ENCODE data around the gene CILP2.

CILP2 gene

DNA sequence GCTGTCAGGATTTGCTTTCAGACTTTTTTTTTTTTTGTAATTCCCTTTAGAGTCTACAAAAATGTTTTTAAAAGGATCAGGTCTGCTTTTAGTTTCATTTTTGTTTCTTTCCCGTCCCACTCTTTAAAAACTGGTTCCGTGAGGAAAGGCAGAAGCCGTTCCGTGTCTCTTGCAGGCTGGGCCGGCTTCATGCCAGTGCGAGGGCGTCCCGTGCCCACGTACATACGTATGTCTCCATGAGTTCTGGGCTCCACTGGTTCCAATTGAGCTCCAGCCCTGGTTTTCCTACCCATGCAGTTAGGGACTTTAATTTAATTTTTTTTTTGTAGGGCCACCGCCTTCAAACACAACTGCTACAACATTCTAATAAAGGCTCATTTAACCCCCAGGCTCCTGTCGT lies 31.5 kb upstream of the CILP2 start:
- DNase-seq, result no peak

DNA sequence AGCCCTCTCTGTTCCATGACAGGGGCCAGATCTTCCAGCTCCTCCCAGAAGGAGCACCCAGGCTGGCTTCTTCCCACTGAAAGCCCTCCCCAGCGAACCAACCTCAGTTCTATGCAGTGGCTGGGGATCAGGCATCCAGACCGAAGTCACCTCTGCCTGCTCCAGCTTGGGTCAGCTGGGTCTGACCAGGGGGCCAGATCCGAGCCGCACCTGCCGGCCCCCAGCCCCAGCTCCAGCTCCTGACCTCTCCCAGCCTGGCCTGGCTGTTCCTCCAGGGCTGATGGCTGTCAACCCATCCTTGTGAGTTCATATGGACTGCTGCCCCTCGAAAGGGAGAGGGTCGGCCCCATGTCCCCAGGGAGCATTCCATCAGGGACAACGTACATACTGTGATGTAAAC lies 30.7 kb upstream of the CILP2 start:
- no peak for DNase-seq

DNA sequence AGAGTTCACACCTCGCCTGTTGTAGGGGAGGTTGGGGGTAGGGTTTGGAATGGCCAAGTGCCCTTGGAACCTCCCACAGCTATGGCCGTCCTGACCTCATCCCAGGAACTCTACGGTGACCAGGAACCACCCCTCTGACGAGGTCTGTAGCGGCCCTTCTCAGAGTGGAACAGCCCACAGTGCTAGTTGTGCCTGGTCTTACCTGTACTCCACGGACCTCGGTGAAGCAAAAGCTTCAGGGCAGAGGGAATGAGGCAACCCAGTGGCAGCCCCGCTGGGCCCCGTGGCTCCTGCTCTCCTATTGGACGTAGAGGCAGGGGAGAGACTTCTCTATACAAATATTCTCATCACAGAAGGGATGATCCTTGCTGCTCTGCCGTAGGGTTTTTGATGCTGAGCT lies 29.8 kb upstream of the CILP2 start:
- DNase-seq, result no peak

DNA sequence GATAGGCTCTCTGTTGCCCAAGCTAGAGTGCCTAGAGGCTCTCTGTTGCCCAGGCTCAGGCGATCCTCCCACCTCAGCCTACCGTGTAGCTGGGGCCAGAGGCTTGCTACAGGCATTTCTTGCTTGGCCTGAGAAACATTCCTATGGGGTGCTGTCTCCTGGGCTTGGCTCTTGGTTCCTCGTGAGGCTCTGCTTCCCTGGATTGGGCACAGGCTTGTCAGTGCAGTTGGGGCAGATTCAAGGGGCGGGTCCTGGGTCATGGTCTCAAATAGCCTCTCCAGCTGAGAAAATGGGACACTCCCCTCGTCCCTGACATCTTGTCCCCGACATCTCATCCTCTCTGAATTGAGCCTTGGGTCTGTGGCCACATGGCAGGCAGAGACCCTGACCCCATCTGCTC lies 27.6 kb upstream of the CILP2 start:
- DNase-seq, result no peak

DNA sequence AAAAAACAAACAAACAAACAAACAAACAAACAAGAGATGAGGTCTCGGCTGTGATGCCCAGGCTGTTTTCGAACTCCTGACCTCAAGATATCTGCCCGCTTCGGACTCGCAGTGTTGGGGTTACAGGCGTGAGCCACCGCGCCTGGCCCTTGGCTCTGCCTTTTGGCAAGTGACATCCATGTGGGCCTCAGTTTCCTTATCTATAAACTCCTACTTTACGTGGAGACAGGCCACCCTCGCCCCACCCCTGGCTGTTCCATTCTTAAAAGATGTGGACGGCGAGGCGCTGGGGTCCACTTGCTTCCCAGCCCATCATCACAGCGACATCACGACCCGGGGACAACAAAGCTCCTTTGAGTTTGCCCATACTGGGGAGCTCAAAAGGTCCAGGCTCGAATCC lies 24.4 kb upstream of the CILP2 start:
- DNase-seq, result no peak

DNA sequence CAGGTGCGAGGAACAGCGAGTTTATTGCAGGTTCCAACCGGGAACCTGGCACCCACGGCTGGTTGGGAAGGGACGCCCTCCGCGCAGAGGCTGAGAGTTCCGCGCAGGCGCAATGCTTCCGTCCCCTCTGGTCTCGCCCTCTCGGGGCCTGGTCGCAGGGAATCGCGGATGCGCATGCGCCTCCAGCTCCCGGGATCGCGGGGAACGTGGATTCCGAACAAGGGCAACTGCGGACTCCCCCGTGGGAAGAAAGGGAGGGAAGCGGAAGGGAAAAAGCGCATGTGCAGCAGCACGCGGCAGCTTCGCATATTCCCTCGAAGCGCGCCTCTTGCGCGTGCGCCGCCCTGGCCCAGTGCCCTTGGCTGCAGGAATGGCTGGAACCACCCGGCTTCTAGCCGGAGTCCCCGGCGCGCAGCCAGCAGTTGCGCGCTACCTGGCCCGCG lies 23.8 kb upstream of the CILP2 start:
- no peak for DNase-seq

DNA sequence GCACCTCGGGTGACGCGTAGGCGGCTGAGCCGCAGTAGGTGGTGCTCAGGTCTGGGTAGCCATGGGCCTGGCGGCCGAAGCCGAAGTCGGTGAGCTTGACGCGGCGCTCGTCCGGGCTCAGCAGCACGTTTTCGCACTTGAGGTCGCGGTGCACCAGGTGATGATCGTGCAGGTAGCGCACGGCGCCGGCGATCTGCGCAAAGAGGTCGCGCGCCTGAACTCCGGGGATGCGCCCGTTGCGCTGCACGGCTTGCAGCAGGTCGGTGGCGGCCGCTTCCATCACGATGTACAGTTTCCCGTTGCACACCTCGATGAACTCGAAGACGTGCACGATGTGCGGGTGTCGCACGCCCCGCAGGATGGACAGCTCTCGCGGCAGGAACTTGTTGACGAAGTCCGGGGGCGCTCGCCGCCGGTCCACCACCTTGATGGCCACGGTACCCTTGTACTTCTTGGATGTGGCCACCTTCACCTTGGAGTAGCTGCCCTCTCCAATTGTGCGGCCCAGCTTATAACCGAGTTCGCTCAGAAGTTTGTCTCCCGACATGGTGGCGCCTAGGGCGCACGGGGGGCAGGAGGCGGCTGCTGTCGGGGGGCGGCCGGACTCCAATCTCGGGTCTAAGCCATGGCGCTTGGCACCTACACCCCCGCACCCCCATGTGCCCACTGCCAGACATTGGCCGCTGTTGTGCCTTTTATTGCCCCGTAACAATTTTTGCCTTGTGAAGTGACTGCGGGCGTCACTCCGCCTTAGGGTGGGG lies 23.0 kb upstream of the CILP2 start, which contains the start of gene TSSK6:
TSSK6 (minus strand) TSS at position 668 of the 761 bp plus-strand sequence; CDS start at position 547, 121 bp downstream.
- no peak for DNase-seq

DNA sequence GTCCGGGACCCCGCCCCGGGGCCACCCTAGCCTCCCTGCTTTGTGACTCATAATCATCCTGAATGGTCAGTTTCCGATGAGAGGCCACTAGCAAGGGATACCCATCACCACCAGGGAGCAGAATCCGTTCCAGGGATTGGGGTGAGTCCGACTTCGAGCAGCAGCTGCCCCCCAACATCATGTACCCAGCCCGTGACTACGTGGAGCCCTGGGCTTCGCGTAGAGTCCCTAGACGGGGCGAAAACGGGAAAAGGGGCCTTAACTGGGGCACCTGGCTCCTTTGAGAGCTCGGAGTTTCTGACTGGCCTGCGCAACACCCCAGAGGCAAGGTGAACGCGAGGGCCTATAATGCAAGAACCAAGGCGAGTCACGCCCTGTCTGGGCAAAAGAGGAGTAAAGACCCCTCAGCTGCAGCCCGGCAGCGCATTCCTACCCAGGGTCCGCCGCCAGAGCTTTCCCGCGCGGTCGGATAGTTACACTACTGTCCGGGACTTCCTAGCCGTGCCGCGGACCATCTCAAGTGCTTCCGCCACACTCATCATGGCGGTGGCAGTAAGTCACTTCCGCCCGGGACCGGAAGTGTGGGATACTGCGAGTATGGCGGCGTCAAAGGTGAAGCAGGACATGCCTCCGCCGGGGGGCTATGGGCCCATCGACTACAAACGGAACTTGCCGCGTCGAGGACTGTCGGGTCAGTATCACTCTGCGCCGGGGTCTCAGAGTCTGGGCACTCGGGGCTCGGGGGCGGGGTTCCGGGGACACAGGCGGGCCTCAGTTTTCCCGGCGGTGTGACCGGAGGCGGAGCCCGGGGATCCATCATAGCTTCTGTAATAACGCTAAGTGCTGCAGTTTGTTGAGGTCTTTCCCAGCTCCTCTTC lies 22.2 kb upstream of the CILP2 start, which contains the start of gene NDUFA13:
NDUFA13 (plus strand) TSS at position 584 of the 878 bp plus-strand sequence; CDS start at position 598, 14 bp downstream.
- peak; percentile 92 for DNase-seq

DNA sequence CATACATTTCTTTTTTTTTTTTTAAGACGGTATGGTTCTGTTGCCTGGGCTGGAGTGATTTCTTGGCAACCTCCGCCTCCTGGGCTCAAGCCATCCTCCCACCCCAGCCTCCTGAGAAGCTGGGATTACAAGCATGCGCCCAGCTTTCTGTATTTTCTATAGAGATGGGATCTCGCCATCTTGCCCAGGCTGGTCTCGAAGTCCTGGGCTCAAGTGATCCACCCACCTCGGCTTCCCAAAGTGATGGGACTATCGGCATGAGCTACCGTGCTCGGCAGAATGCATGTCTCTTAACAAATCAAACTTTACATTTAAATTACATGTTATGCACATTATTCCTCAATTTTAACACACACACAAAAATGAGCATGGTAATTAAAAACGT lies 20.8 kb upstream of the CILP2 start:
- no peak for DNase-seq

DNA sequence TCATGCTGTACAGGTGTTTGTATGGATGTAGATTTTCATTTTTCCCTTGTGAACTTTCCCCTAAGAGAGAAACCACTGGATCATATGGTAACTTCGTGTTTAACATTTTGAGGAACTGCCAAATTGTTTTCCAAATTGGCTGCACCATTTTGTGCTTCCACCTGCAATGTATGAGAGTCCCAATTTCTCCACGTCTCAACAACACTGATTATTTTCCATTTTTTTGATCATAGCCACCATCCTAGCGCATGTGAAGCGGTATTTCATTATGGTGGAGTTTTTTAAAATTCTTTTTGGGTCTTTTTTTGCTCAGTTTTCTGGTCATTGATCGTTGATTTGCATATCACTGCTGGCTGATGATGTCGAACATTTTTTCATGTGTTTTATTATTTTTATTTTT lies 17.1 kb upstream of the CILP2 start:
- no peak for DNase-seq

DNA sequence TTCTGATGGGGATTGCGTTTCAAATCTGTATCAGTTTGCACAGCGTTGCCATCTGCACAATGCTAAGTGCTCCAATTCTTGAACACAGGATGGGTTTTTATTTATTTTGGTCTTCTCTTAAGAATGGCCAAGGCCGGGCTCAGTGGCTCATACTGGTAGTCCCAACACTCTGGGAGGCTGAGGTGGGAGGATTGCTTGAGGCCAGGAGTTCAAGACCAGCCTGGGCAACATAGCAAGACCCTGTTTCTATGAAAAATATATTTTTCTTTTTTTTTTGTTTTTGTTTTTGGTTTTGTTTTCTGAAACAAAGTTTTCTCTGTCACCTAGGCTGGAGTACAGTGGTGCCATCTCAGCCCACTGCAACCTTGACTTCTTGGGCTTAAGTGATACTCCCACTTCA lies 14.9 kb upstream of the CILP2 start:
- no peak for DNase-seq

DNA sequence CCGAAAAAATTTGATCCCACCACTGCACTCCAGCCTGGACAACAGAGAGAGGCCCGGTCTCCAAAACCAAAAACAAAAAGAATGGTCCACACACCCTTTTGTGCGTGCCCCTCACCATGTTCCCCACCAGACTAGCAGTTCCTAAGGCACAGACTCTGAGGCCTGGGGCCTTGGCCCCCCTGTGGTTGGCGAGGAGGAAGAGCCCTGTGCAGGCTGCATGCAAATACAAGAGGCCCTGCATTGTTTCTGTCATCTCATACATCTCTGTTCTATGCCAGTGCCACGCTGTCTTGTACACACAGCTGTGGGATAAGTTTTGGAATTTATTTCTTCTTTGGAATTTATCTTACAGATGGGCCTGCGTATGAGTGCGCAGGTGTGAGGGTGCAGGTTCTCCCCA lies 14.0 kb upstream of the CILP2 start:
- no peak for DNase-seq

DNA sequence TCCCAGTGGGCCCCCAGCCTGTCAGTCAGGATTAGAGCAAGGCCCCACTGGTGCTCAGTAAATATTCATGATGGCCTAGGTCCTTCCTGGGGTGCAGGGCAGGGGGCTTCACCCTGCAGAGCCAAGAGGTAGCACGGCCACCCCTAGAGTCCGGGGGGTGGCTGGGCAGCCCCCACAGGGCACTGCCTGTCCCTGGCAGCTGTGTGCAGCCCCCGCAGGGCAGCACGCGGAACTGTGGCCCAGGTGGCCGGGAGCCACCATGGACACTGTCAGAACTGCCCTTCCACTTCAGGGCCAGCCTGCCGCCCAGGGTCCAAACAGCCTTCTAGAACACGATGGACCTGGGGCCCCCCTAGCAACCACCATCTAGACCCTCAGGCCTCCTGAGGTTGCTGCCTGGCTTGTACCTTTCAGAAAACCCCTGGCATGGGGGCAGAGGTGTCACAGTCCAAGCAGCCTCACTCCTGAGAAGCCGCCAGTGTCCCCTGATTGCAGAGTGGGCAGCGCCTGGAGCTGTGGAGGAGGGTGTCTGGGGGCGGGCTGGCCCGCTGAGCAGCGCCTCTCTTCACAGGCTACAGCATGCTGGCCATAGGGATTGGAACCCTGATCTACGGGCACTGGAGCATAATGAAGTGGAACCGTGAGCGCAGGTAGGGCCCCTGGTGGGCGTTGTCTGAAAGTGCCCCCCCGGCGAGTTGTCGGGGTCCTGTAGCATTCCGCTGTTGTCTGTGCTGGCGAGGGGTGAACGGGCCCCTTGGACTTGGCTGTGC lies 12.3 kb upstream of the CILP2 start:
- DNase-seq, result no peak

DNA sequence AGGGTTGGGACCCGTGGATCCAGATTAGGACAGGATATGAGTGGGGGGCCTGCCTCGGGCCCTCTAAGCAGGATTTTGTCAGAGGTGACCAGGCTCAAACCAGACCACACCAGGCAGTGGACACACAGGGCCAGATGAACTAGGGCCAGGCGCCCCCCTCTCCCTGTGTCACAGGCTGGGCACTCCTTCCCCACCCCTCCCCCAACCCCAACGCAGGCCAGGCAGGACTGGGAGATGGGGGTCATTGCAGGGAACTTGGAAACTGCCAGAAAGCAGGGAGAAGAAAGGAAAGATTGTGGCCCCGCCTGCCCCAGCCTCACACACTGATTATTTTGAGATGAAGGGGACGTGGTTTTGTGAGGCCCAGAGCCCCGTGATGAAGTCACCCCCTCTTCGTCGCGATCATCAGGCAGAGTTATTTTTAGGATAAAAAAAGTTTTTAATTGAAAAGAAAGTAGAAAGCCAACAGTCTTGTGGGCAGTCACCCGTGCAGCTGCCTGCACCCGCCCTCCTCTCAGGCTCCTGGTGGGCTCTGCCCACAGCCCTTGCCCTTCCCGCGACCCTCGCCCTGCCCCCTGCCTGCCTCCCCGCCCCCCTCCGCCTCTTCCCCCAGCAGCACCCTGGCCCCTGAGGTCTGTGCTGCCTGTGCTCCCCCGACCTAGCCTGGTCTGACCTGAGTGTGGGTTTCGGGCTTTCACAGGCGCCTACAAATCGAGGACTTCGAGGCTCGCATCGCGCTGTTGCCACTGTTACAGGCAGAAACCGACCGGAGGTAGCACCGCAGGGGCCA lies 11.3 kb upstream of the CILP2 start:
- no peak for DNase-seq

DNA sequence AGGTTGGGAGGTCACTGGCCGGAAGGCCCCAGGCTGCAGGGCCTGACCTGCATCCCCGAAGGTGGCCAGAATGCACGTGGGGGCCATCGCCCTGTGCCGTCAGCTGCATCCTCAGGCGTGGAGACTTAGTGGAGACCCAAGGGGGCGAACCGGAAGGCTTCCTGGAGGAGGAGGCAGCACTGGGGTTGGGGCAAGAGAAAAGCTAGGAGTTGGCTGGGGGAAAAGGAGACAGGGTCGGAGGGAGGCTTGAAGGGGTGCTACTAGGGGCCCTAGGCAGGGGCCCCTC lies 10.8 kb upstream of the CILP2 start:
- DNase-seq, result no peak

DNA sequence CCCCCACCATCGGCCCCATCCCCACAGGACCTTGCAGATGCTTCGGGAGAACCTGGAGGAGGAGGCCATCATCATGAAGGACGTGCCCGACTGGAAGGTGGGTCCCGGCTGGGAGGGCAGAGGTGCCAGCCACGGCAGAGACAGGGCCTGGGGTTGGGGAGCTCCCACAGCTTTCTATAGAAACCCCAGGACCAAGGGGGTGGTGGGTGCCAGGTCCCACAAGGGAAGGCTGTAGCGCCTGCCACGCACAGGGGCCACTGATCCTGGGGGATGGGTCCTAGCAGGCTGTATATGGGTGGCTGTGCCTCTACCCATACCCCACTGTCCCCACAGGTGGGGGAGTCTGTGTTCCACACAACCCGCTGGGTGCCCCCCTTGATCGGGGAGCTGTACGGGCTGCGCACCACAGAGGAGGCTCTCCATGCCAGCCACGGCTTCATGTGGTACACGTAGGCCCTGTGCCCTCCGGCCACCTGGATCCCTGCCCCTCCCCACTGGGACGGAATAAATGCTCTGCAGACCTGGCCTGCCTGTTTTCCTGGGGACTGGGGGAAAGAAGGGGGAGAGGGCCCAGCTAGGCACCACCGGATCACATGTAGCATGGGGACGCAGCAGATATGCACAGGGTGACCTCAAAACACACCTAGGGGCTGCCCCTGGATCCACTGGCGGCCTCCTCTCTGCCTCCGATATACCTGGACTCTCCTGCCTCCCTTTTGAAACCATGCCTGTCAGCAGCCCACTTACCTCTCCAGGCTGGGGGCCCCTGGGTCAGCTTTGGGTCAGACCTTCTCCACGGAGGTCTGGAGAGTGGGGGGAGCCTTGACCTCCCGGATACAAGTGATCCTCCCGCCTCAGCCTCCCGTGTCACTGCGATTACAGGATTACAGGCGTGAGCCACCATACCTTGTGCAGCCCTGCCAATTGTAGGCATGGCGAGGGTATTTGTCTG lies 10.1 kb upstream of the CILP2 start:
- no peak for DNase-seq

DNA sequence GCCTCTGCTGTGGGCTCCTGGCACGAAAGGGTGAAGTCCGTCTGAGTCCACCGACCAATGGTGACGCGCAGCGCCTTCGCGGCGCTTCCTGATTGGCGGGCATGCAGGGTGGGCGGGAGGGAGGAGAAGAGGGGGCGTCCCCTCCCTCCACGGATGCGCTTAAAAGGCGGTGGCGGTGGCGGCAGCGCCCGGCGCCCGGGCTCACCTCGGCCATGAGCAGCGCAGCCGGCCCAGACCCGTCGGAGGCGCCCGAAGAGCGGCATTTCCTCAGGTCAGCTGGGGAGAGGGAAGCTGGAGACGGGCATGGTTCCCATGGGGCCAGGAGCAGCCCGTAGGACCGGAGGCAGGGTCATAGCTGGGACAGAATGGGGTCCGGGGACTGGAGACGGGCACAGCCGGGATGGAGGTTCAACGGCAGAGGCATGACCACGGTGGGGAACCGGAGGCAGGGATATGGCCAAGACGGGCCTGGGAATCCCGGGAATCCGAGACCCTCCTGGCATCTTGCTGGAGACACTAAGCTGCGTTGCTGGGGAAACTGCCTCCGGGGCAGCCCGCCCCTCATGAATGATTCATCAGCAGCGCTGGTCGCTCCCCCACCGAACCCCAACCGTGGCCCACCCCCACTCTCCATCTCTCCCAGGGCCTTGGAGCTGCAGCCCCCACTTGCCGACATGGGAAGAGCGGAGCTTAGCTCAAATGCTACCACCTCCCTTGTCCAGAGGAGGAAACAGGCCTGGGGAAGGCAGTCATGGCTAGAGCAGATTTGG lies 9.2 kb upstream of the CILP2 start, which contains the start of gene YJEFN3:
YJEFN3 (plus strand) TSS at position 191 of the 770 bp plus-strand sequence; CDS start at position 213, 22 bp downstream.
- DNase-seq, result no peak

DNA sequence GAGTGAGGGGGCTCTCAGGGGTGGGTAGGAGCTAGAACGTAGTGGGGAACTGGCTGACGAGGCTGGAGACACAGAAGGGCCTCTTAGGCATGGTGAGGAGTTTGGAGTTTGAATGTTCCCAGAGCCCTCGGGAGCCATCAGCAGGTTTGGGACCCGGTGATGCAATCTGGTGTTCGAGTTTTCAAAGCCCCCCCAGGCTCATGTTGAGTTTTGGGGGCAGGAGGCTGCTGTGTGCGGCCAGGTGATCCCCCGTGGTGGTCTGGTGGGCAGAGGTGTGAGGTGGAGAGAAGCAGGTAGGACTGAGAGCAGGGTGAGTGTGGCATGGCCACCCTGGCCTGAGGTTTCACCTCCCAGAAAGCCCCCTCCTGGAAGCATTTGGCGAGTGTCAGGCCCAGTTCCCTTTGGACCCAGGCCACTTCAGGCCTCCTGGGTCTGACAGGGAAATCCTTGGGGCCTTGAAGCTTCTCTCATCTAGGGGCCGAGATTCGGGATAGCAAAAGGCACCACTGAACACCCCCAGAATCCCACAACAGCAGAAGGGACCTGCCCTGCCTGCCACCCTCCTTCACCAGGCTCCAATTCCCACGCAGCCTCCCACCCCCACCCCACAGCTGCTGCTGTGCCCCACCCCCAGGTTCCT lies 8.2 kb upstream of the CILP2 start:
- no peak for DNase-seq

DNA sequence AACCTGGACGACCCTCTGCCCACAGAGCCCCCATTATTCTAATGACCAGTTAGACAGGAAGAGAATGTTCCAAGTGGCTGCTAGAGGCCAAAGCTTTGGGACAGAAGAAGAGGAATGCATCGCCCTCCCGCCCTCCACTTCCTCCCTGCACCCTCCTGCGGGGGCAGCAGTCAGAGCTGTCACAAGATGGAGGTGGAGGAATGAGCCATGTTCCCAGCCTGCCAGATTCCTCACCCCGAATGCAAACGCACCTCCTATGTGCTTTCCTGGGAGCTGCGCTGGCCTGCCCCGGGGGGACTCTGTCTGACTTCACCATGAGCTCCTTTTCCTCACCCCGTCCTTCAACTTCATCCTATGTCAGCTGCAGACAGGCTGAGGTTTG lies 7.7 kb upstream of the CILP2 start:
- no peak for DNase-seq

DNA sequence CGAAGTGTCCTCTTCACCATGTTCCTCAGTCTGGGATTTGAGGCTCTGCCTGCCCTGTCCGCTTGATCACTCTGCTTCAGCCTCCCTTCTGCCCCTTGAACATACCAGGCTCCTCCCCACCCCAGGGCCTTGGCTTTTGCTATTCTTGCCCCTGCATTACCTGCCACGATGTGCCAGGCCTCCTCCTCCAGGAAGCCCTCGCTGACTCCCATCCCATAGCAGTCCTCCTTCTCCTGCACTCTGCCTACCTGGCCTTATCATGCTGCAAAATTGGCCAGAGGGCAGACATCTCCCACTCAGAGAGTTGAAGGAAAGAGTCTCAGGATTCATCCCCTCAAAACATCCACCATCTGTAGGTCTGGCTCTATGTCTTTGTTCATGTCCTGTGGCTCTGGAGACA lies 7.2 kb upstream of the CILP2 start:
- no peak for DNase-seq
